GM19438 (cell line): Measurements from ENCODE around the gene PTBP3.

ENCODE experiments used
- ATAC-seq: cut with Tn5 transposase; IDR thresholded peaks from one replicate; pipeline ENCODE4 v1.9.1; 2021; ENCODE audit warnings: low read depth; ENCODE audit not compliant: unreplicated experiment

PTBP3 gene

GRCh38 chr9:112173489-112174221 is 159.8 kb downstream of the PTBP3 start:
- ATAC-seq, result no peak

DNA sequence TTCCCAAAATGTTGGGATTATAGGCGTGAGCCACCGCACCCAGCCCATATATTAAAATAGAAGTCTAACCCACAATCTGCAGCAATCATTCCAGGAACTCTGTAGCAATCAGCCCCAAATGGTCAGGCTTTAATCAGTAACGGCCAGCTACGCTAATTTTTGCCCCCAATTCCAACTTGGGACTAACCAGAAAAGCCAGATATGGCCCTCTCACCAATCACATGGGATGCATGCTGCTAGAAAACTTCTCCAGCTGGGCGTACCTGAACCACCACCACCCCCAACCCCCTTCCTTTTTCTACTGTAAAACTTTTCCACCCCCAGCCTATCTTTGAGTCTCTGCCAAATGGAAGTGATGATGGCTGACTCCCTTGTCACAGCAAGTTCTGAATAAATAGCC is 162.5 kb downstream of the PTBP3 start:
- ATAC-seq, result no peak

DNA sequence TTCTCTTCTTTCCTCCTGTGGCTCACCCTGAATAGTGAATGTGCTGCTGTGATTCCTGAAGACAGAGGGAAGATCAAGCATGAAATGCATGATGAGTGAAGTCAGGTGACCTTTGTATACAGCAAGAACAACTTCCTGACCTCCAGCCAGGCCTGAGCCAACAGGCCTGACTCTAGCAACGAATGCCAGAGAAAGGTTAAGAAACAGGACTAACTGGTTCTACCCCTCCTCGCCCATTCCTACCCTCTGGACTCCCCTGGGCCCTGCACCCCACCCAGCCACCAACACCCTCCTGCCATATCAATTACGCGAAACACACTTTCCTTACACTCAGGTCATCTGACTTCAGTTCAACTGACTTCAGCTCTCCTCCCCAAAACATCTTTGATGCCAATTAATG is 163.2 kb downstream of the PTBP3 start:
- ATAC-seq, result no peak

GRCh38 chr9:112169368-112169767 is 164.1 kb downstream of the PTBP3 start:
- no peak for ATAC-seq

DNA sequence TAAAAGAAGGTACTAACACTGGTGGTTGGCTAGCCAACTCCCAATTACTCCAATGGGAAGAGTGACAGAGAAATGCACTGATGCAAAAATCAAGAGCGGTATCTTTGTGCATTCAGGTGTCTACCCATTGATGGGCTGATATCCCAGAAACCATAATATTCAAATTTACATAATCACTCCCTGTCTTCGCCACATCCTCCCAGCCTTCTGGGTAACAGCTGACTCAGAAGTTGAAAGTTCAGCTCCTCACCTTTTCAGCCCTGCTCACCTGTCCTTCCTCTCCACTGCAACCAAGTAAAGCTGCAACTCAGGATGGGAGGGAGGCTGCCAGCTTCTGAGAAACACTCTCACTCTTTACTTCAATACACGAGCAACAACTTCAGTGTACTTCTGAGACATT is 165.2 kb downstream of the PTBP3 start:
- ATAC-seq, result no peak
